CD4-positive, alpha-beta T cell treated with Interleukin-2 at 100 ng/mL for 4 hours (primary cell): Measurements from ENCODE around the gene NPIPB13.
A peak's percentile ranks its signal among the peaks of the same experiment; 100 is the strongest.
"Not testable (repeated sequence)": the region's sequence is repeated elsewhere in the genome, so short reads cannot be mapped to it uniquely, and the experiment has no call there.

Source experiments
- DNase-seq: peaks from one replicate; pipeline ENCODE4 v3.0.0-alpha.2; 2020; ENCODE audit warnings: low spot score

The NPIPB13 gene

DNA sequence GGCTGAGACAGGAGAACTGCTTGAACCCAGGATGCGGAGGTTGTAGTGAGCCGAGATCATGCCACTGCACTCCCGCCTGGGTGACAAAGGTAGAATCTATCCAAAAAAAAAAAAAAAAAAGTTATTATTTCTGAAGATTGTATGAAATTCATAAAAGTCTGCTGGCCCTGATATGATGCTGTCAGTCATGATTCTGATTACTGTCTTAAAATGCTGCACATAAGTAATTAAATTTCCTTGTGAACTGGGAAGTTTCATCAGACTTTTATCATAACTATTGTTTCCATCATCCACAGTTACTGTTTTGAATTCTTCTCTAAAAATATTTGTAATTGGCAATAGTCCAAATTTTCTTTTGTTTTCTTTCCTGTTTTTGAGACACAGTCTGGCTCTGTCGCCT lies at the start of gene NPIPB13:
TSS of gene NPIPB13 (minus strand) at position 101 of the 400 bp plus-strand sequence. CDS start 2,906 bp downstream, outside the sequence.
- not testable (repeated sequence) for DNase-seq

DNA sequence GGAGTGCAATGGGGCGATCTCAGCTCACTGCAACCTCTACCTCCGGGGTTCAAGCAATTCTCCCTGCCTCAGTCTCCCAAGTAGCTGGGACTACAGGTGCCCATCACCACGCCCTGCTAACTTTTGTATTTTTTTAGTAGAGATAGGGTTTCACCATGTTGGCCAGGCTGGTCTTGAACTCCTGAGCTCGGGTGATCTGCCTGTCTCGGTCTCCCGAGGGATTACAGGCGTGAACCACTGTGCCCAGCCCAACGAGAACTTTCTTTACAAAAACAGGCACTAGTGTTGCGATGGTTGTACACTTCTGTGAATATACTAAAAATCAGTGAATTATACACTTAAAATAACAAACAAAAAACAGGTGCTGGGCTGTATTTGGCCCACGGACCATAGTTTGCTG lies 34.1 kb upstream of the NPIPB13 start:
- not testable (repeated sequence) for DNase-seq

DNA sequence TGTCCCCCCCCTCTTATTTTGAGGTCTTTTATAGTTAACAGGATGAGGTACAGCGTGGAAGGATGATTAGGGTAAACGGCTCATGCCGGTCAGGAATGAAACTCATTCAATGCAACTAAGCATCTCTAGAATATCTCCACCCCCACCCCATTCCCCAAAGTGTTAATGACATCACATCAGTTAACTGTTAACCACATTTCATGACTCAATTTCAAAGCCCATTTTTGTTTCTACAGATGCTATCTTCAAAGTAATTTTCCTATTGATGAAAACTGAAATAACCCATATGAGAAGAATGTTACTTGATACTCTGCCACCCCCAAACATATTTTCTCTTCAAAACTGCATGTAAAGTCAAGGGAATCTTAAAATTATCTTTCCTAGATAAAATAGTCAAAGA lies 30.2 kb upstream of the NPIPB13 start:
- not testable (repeated sequence) for DNase-seq

DNA sequence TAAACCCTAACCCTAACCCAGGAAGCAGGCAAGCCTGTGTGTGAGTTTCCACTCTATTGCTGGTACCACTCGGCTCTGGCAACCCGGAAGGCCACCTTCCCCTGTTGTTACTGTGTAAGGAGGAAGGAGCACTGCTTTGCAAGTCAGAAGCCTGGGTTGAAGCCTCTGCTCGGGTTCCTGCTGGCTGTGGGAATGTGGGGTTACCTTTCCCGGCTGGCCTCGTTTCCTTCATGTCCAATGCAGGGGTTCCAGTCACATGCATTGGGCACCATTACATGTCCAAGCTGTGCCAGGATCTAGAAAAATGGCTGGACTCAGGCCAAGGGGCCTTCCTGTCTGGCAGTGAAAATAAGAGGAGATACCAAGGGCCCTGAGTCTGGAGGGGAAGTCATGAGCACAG lies 31.2 kb downstream of the NPIPB13 start:
- DNase-seq, result not testable (repeated sequence)

DNA sequence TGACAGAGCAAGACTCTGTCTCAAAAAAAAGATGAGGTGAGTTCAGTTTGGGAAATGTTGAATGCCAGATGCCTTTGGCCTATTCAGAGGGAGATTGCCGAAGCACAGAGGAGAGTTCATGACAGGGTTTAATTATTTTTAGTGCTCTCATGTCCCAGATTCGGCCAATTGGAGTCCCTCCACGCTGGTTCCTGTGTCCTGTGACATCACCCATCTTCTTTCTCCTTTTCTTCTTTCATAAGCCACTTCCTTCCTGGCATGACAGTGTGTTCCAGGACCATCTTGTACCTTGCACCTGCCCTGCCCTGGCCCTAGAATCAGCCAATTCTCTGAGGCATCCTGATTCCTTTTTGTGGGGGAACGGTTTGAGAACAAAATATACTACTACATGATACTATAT lies 36.9 kb downstream of the NPIPB13 start:
- DNase-seq, result not testable (repeated sequence)

DNA sequence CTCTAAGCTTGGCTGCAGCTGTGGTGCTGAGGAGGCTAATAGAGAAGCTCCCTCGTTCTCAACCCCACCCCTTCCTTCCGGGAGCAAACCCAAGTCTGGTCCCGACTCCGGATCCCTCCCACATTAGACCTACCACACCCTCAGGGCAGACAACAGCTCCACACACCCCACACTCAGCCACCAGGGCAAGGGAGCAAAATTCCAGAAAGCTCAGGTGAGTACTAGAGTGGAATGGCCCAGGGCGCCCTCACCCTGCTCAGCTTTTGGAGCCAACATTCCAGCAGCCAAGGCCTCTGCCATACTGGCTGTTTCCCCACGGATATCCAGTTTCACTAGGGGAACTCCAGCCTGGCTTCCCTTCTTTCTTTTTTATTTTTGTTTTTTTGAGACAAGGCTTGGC lies 39.2 kb downstream of the NPIPB13 start:
- DNase-seq, result not testable (repeated sequence)

DNA sequence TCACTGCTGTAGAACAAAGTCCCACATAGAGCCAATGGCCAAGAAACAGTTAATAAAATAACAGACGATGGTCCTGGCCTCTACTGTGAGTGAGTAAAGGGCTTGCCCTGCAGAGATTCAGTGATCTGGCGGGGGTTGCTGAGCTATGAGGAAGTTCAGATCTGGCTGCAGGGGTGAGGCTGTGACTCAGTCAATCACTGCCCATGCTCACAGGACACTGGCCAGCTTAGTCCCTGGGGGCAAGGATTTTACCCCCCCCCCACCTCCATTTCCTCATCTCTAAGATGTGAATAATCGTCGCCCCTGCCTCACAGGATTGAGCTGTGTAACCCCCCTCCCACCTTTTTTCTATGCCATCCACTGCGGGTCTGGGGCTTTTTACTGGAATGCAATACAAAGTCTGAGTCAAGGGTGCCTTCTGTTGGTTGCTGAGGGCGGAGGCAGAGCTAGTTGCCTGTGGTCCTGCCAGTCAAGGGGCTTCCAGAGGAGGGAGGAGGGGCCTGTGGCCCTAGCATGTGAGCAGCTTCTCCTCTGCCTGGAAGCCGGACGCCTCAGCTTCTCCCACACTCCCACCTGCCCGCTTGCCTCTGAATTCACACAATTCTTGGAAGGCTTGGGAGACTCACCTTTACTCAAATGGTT lies 41.1 kb downstream of the NPIPB13 start:
- peak; percentile 0 for DNase-seq

DNA sequence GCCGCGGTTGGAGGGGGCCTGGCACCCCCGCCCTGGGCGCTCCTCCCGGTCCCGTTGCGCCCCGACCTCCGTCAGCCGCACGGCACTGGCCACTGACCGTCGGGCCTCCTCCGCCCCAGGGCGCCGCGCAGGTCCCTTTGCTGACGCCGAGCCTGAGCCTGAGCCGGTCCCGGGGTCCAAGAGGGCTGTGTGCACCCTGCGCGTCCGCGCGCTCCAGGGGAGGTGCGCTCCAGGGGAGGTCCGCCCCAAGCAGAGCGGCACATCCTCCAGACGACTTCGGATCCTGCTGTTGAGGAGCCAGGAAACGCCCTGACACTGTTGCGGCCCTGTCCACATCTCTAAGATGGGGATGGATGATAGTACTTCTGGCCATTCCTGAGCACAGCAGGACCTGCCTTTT lies 42.0 kb downstream of the NPIPB13 start:
- not testable (repeated sequence) for DNase-seq

DNA sequence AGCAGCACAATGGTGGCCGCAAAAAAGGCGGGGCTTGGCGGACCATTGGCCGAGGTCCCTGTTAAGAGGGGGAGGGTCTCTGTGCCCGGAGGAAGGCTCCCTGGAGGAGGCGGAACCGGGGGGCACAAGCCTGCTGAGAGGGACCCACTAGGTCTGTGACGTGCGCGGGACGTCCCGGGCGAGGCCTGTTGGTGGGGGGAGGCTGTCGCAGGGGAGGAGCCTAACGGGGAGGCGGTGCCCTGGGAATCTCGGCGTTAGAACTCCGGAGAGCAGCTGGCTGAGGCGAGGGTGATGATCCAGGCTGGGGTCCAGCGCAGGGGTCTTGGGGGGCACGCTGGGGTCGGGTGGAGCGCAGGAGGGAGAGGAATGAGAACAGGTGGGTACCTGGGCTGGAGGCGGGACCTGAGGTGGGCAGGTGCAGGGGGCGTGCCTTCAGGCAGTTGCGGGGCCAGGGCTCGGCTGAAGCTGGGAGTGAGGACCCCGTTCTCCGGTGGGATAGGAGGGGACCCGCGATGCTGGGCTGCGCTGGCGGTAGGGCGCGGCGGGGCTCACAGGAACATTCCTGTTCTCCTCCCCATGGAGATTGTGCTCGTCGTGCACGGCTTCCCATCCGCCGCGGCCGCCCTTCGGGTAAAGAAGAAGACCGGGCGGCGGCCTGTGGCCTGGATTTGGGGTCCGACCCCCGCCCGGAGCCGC lies 42.6 kb downstream of the NPIPB13 start:
- peak; percentile 0 for DNase-seq

DNA sequence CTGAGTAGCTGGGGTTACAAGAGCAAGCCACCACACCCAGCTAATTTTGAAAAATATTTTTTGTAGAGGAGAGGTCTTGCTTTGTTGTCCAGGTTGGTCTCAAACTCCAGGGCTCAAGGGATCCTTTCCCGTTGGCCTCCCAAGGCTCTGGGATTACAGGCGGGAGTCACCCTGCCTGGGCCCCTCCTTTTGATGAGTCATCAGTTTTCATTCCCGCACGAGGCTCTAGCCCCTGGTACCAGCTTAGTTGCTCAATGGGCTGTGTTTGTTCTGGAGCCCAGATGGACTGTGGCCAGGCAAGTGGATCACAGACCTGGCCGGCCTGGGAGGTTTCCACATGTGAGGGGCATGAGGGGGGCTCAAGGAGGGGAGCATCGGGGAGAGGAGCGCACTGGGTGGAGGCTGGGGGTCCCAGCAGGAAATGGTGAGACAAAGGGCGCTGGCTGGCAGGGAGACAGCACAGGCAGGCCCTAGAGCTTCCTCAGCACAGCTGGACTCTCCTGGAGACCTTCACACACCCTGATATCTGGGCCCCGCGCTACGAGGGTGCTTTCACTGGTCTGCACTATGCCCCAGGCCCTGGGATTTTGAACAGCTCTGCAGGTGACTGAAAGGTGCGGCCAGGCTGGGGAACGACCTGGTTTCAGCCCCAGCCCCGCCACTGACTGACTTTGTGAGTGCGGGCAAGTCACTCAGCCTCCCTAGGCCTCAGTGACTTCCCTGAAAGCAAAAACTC lies 48.5 kb downstream of the NPIPB13 start:
- DNase-seq, result not testable (repeated sequence)

DNA sequence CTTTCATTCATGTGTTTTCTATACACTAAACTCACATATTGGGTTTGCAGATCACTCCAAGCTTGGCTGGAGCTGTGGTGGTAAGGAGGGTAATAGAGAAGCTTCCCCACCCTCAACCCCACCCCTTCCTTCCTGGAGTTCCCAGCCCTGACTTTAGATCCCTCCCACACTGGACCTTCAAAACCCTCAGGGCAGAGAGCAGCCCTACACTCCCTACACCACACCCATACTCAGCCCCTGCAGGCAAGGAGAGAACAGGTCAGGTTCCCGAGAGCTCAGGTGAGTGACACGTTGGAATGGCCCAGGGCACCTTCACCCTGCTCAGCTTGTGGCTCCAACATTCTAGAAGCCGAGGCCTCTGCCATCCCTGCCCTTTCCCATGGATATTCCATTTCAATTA lies 49.2 kb downstream of the NPIPB13 start, which contains the start of gene SULT1A3:
TSS of gene SULT1A3 (plus strand) at position 207 of the 400 bp plus-strand sequence. CDS start 1,474 bp downstream, outside the sequence.
- DNase-seq, result not testable (repeated sequence)
